Measurements from ENCODE around the gene LIPT2. TPM values are rescaled to one million over a fixed set of nuclear protein-coding genes. Genes with fewer than 3 reads are reported as not detected.
A peak's percentile ranks its signal among the peaks of the same experiment; 100 is the strongest.

LIPT2 gene
- total RNA-seq, 3 donors from 2014 or later, result 3.2 to 4.8 (median 4.1) TPM

- ATAC-seq, result peak; percentile 68
- TF ChIP-seq, protein P1, sequence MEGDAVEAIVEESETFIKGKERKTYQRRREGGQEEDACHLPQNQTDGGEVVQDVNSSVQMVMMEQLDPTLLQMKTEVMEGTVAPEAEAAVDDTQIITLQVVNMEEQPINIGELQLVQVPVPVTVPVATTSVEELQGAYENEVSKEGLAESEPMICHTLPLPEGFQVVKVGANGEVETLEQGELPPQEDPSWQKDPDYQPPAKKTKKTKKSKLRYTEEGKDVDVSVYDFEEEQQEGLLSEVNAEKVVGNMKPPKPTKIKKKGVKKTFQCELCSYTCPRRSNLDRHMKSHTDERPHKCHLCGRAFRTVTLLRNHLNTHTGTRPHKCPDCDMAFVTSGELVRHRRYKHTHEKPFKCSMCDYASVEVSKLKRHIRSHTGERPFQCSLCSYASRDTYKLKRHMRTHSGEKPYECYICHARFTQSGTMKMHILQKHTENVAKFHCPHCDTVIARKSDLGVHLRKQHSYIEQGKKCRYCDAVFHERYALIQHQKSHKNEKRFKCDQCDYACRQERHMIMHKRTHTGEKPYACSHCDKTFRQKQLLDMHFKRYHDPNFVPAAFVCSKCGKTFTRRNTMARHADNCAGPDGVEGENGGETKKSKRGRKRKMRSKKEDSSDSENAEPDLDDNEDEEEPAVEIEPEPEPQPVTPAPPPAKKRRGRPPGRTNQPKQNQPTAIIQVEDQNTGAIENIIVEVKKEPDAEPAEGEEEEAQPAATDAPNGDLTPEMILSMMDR (IDR thresholded peaks at IDR 0.05), result no peak
- no peaks in the 10 kb centered on the region for H3K9me3 ChIP-seq
These were observed 12.7 kb downstream of the LIPT2 start for GRCh38 chr11:74480688-74481417.

DNA sequence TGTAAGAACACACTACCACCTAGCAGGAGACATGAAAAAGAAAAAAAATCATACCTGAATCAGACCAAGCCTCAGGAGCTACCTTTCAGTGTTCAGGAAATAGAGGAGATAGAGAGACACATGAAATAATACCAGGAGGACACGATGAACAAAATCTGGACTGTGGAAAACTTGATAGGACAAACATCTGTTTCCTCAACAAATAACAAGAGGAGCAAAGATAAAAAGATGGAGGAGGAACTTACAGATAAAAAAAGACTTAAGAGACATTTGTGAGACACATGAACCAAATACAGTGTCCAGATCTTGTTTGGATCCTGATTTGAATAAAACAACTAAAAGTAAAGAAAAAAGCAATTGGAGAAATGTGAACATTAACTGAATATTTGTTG lies 13.8 kb downstream of the LIPT2 start:
- Histone ChIP-seq H3K4me1 (ENCODE audit: low read depth) (no peaks in the 10 kb centered on the region), H3K4me3 (no peak overlapping the region), H3K36me3 (ENCODE audit: low read depth) (no peaks in the 10 kb centered on the region), H3K9me3 (no peaks in the 10 kb centered on the region)
- intact Hi-C loops (cut with DNase I, micrococcal nuclease), result no loop called here
- DNase-seq (no peak), ATAC-seq (no peak)
- TF ChIP-seq, protein P1 (IDR thresholded peaks at IDR 0.05), result no peak

More at GRCh38 chr11:74480688-74481417, 12.7 kb downstream of the LIPT2 start:
- H3K4me1 ChIP-seq (ENCODE audit: low read depth), result no peaks in the 10 kb centered on the region
- H3K36me3 ChIP-seq (ENCODE audit: low read depth), result no peaks in the 10 kb centered on the region
- intact Hi-C loops (cut with DNase I, micrococcal nuclease), result no loop called here
- DNase-seq, result peak in 1 of 3 donors; percentile 40
- H3K4me3 ChIP-seq, result no peak overlapping the region

GRCh38 chr11:74478877-74479731 lies 14.4 kb downstream of the LIPT2 start:
- TF ChIP-seq, protein P1 (IDR thresholded peaks at IDR 0.05), result no peak
- no peaks in the 10 kb centered on the region for H3K9me3 ChIP-seq
- H3K4me3 ChIP-seq, result no peak overlapping the region
- ATAC-seq, result no peak
- no peaks in the 10 kb centered on the region for H3K4me1 ChIP-seq (ENCODE audit: low read depth)
- DNase-seq, result no peak
- intact Hi-C loops (cut with DNase I, micrococcal nuclease), result no loop called here
- no peaks in the 10 kb centered on the region for H3K36me3 ChIP-seq (ENCODE audit: low read depth)

DNA sequence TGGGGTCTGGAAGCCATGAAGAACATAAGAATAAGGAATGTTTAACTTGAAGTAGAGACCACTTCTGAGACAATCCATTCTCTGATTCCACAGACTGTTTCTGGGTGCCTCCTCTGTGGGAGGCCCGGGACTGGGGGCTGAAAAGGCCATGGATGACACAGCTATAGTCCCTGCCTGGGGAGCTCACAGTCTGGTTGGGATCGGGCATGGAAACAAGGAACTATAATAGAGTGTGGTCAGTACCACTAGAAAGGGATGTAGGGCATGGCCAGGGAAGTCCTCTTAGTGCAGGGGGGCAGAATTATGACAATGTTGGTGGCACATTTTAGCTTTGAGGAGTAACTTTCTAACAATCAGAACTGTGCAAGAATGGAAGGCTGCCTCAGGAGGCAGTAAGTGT lies 17.0 kb downstream of the LIPT2 start:
- TF ChIP-seq, protein P1 (IDR thresholded peaks at IDR 0.05), result no peak
- no peak overlapping the region for H3K4me3 ChIP-seq
- H3K9me3 ChIP-seq, result no peaks in the 10 kb centered on the region
- no peaks in the 10 kb centered on the region for H3K36me3 ChIP-seq (ENCODE audit: low read depth)
- H3K4me1 ChIP-seq (ENCODE audit: low read depth), result no peaks in the 10 kb centered on the region
- DNase-seq (no peak), ATAC-seq (no peak)
- intact Hi-C loops (cut with DNase I, micrococcal nuclease), result no loop called here

DNA sequence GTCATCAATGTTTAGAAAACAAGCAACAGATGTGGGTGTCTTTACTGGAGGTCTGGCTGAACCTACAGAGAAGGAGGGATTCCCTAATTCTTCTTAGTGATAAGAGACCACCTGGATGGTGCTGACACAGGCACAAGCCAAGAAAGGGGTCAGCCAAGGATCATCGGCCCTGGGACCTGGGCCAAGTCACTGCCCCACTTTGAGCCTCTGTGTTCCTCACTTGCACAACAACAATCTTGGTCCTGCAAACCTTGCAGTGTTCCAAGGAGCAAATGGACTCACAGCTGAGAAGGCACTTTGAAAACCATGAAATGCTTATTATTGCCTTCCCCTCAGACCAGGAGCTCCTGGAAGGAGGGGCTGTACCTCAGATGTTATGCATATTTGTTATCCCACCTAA lies 19.2 kb downstream of the LIPT2 start:
- Histone ChIP-seq H3K36me3 (ENCODE audit: low read depth) (no peaks in the 10 kb centered on the region), H3K4me3 (no peak overlapping the region), H3K9me3 (no peaks in the 10 kb centered on the region), H3K4me1 (ENCODE audit: low read depth) (no peaks in the 10 kb centered on the region)
- DNase-seq (no peak), ATAC-seq (no peak)
- TF ChIP-seq, protein P1 (IDR thresholded peaks at IDR 0.05), result no peak
- intact Hi-C loops (cut with DNase I, micrococcal nuclease), result no loop called here
